GM10266 (cell line): ENCODE measurements around the gene SIGLEC5.

Experiments
- DNase-seq: peaks from one replicate; pipeline ENCODE4 v3.0.0; 2012; ENCODE audit errors: extremely low spot score
- CTCF ChIP-seq: IDR thresholded peaks from 2 replicates; pipeline ENCODE4 v1.5.1; 2012; ENCODE audit warnings: mild to moderate bottlenecking, low read depth; ENCODE audit not compliant: control insufficient read depth, insufficient read depth; ENCODE audit errors: missing control alignments

SIGLEC5 gene

GRCh38 chr19:51594774-51595109 lies 35.5 kb downstream of the SIGLEC5 start:
- DNase-seq, result no peak
- no peak for TF ChIP-seq CTCF

GRCh38 chr19:51593969-51594773 lies 36.0 kb downstream of the SIGLEC5 start:
- peak; percentile 94 for DNase-seq
- TF ChIP-seq CTCF, result no peak

- no peak for TF ChIP-seq CTCF
Measured at GRCh38 chr19:51593138-51593890, 36.9 kb downstream of the SIGLEC5 start.

GRCh38 chr19:51592521-51592920 lies 37.7 kb downstream of the SIGLEC5 start:
- DNase-seq, result no peak
- no peak for TF ChIP-seq CTCF

More at GRCh38 chr19:51593138-51593890, 36.9 kb downstream of the SIGLEC5 start:
- no peak for DNase-seq

- TF ChIP-seq CTCF, result no peak
- DNase-seq, result no peak
Measured at GRCh38 chr19:51590441-51590840, 39.8 kb downstream of the SIGLEC5 start.

- no peak for TF ChIP-seq CTCF
- no peak for DNase-seq
Measured at GRCh38 chr19:51589511-51589910, 40.7 kb downstream of the SIGLEC5 start.
